Measurements from ENCODE around the gene BORCS5. TPM values are rescaled to one million over a fixed set of nuclear protein-coding genes. Genes with fewer than 3 reads are reported as not detected.
"Not testable (repeated sequence)": the region's sequence is repeated elsewhere in the genome, so short reads cannot be mapped to it uniquely, and the experiment has no call there.

The BORCS5 gene
- total RNA-seq, 4 donors from 2014 or later: 14.2 to 45.0 (median 25.6) TPM

DNA sequence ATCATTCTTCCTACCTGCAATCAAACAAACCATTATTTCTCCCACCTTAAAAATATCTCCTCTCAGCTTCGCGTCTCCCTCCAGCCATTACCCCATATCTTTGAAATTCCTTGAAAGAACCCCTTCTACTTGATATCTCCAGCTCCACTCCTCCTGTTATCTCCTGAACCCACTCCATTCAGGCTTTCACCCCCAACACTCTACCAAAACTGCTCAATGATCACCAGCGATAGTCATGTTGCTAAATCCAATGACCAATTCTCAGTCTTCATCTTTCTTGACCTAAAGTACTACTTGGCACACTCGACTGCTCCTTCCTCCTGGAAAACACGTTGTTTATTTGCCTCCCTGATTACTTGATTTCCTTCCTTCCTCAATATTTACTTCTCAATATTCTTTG lies 135.7 kb downstream of the BORCS5 start:
- H3K27ac ChIP-seq: no peak overlapping the region
- peaks cover 0 to 28% (median 0%) of the 10 kb centered on the region in 4 donors for H3K4me1 ChIP-seq
- DNase-seq (ENCODE audit: low spot score in 2 of 2): no peak
- H3K36me3 ChIP-seq: peaks cover 0 to 18% (median 2%) of the 10 kb centered on the region in 3 donors
- 91 to 93% methylated on average over 5 of the region's 5 CpGs for WGBS, 2 donors
- no peak for TF ChIP-seq EP300 (IDR thresholded peaks at IDR 0.05)
- no peak for TF ChIP-seq POLR2A (IDR thresholded peaks at IDR 0.05)
- TF ChIP-seq, protein P1, sequence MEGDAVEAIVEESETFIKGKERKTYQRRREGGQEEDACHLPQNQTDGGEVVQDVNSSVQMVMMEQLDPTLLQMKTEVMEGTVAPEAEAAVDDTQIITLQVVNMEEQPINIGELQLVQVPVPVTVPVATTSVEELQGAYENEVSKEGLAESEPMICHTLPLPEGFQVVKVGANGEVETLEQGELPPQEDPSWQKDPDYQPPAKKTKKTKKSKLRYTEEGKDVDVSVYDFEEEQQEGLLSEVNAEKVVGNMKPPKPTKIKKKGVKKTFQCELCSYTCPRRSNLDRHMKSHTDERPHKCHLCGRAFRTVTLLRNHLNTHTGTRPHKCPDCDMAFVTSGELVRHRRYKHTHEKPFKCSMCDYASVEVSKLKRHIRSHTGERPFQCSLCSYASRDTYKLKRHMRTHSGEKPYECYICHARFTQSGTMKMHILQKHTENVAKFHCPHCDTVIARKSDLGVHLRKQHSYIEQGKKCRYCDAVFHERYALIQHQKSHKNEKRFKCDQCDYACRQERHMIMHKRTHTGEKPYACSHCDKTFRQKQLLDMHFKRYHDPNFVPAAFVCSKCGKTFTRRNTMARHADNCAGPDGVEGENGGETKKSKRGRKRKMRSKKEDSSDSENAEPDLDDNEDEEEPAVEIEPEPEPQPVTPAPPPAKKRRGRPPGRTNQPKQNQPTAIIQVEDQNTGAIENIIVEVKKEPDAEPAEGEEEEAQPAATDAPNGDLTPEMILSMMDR (IDR thresholded peaks at IDR 0.05): no peak
- no peaks in the 10 kb centered on the region for H3K9me3 ChIP-seq
- no peak overlapping the region for H3K4me3 ChIP-seq
- no peaks in the 10 kb centered on the region for H3K27me3 ChIP-seq

DNA sequence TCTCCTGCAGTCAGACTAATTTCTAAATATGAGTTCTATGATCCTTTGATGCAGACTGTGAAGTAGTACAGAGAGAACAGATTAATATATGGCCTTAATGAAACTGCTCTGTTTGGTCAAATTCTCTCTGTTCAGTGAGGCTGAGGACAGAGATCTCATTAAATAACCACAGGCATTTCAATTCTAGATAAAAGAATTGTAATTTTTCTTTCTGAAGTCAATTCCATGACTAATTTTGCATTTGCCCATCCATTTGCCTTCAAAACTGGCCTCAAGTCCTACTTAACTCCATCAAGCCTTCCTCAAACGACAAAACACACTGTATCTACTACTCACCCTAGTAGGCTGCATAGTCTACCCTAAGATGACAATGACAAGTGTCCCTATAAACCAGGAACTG lies 138.7 kb downstream of the BORCS5 start:
- Histone ChIP-seq H3K27ac (peak overlapping the region in 1 of 4 donors; percentile 34), H3K36me3 (peaks cover 0 to 10% (median 2%) of the 10 kb centered on the region in 3 donors), H3K9me3 (no peaks in the 10 kb centered on the region), H3K4me3 (no peak overlapping the region), H3K27me3 (no peaks in the 10 kb centered on the region), H3K4me1 (peaks cover 0 to 25% (median 0%) of the 10 kb centered on the region in 4 donors)
- 93 to 100% methylated on average over 1 of the region's 1 CpG for WGBS, 2 donors
- no peak for DNase-seq (ENCODE audit: low spot score in 2 of 2)
- TF ChIP-seq, protein P1 (IDR thresholded peaks at IDR 0.05): no peak
- TF ChIP-seq EP300 (IDR thresholded peaks at IDR 0.05) (no peak), POLR2A (IDR thresholded peaks at IDR 0.05) (no peak)

DNA sequence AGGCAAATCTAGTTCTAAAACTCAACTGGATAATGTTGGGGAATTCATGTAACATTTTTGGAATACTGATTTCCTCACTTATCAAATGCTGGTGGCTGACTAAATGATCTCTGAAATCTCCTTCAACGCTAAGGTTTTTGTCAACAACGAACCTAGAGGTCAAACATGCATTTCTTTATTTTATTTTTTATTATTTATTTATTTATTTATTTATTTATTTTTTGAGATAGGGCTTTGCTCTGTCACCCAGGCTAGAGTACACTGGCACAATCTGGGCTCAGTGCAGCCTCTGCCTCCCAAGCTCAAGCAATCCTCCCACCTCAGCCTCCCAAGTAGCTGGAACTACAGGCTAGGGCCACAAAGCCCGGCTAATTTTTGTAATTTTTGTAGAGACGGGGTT lies 141.3 kb downstream of the BORCS5 start:
- no peak overlapping the region for H3K4me3 ChIP-seq
- no peaks in the 10 kb centered on the region for H3K9me3 ChIP-seq
- H3K4me1 ChIP-seq: peaks cover 0 to 25% (median 0%) of the 10 kb centered on the region in 4 donors
- no peak for TF ChIP-seq POLR2A (IDR thresholded peaks at IDR 0.05)
- TF ChIP-seq EP300 (IDR thresholded peaks at IDR 0.05): no peak
- TF ChIP-seq, protein P1 (IDR thresholded peaks at IDR 0.05): no peak
- peaks cover 0 to 3% (median 2%) of the 10 kb centered on the region in 3 donors for H3K36me3 ChIP-seq
- no peak overlapping the region for H3K27ac ChIP-seq
- WGBS, 2 donors: 90 to 95% methylated on average over 4 of the region's 4 CpGs
- no peak for DNase-seq (ENCODE audit: low spot score in 2 of 2)
- H3K27me3 ChIP-seq: no peaks in the 10 kb centered on the region

DNA sequence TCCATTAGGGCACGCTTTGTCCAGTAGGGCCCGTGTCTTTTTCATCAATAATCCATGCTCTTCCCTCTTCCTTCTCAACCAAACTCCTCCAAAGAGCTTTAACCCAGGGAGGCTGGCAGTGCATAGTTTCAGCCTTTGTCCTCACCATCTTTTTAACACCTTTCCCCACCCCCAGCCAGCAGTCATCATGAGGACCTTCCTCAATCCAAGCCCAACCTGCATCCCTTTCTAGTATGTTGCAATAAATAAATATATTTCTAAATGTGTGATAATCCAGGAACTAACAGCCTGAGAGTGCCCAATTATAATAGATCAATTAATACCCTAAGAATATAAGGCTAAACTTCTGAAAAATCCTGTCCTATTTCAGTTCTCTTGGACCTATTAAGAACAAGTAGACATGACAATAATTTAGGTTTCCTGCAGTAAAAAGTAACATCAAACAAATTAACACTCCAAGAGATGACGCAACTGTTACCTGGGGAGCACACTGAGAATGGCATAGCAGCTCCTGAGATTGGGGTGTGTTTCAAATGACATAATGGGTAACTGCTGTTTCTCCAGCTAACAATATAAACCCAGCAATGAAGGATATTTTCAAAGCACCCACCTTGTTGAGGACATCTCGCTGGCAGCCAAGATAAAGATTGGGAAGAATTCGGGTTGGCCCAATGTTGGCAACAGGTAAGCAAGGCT lies 143.2 kb downstream of the BORCS5 start:
- TF ChIP-seq, protein P1 (IDR thresholded peaks at IDR 0.05): no peak
- no peak for TF ChIP-seq EP300 (IDR thresholded peaks at IDR 0.05)
- TF ChIP-seq POLR2A (IDR thresholded peaks at IDR 0.05): no peak
- DNase-seq (ENCODE audit: low spot score in 2 of 2): no peak
- Histone ChIP-seq H3K27me3 (no peaks in the 10 kb centered on the region), H3K27ac (no peak overlapping the region), H3K36me3 (peaks cover 0 to 3% (median 0%) of the 10 kb centered on the region in 3 donors), H3K9me3 (no peaks in the 10 kb centered on the region), H3K4me1 (peaks cover 0 to 23% (median 0%) of the 10 kb centered on the region in 4 donors), H3K4me3 (no peak overlapping the region)
- 88 to 92% methylated on average over 5 of the region's 5 CpGs for WGBS, 2 donors

DNA sequence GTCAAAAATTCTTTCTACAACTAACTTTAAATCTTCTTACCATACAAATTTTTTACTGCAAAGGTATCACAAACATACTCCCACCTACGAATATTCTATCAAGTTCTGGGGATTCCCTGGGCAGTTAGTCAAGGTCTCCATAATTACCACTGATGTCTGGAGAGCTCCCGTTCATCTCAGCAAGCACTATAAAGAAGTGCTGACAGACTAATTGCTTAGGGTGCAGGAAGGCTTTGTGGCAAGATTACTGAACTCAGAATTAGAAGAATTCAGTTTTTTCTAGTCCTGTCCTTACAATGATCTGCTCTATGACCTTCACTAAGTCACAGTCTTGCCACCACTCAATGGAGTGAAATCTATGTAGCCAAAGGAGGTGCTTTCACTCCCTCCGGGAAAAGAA lies 144.2 kb downstream of the BORCS5 start:
- TF ChIP-seq POLR2A (IDR thresholded peaks at IDR 0.05) (no peak), EP300 (IDR thresholded peaks at IDR 0.05) (no peak)
- TF ChIP-seq, protein P1 (IDR thresholded peaks at IDR 0.05): no peak
- Histone ChIP-seq H3K4me3 (no peak overlapping the region), H3K27ac (no peak overlapping the region), H3K27me3 (no peaks in the 10 kb centered on the region), H3K9me3 (no peaks in the 10 kb centered on the region), H3K4me1 (peaks cover 0 to 24% (median 9%) of the 10 kb centered on the region in 4 donors), H3K36me3 (peaks cover 0 to 3% (median 0%) of the 10 kb centered on the region in 3 donors)
- 54 to 61% methylated on average over 3 of the region's 3 CpGs for WGBS, 2 donors
- DNase-seq (ENCODE audit: low spot score in 2 of 2): no peak

DNA sequence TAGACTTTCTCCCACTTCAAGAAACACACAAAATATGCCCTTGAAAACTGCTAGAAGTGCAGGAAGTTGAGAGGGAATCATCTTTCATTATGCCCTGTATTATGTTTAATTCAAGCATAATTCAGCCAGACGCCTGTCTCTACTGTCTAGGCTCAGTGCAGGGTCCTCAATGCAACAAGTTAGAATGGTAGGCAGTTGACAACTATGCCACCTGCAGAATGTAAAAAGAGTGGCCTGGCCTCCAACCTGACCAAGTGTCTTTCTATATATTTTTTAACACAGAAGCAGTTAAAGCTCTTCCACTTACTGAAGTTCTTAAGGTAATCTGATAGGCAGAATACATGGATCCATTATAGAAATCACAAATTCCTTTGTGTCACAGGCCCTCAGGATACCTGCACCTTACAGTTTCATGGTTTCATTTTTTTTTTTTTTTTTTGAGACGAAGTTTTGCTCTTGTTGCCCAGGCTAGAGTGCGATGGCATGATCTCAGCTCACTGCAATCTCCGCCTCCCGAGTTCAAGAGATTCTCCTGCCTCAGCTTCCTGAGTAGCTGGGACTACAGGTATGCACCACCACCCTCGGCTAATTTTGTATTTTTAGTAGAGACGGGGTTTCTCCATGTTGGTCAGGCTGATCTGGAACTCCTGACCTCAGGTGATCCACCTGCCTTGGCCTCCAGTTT lies 145.4 kb downstream of the BORCS5 start:
- H3K36me3 ChIP-seq; DNase-seq (ENCODE audit: low spot score in 2 of 2): not testable (repeated sequence)
- 88 to 95% methylated on average over 7 of the region's 7 CpGs for WGBS, 2 donors

More for the DNA sequence above, 145.4 kb downstream of the BORCS5 start:
- not testable (repeated sequence) for H3K9me3 ChIP-seq, H3K27ac ChIP-seq, H3K4me3 ChIP-seq, H3K27me3 ChIP-seq
- peaks cover 0 to 26% (median 20%) of the 10 kb centered on the region in 4 donors for H3K4me1 ChIP-seq
